H1 (cell line): ENCODE data around the gene BCAS3. TPM values are rescaled to one million over a fixed set of nuclear protein-coding genes. Genes with fewer than 3 reads are reported as not detected.

Experiments used
- CTCF ChIA-PET: fragments of 300-600 bp; sonication (Branson Sonifier 250); formaldehyde crosslinking; loops from one replicate; lab custom pipeline; 2021; ENCODE audit not compliant: partially characterized antibody; lab: Charles Lee
- POLR2A ChIA-PET: fragments of 300-600 bp; sonication (Branson Sonifier 250); formaldehyde crosslinking; loops from one replicate; lab custom pipeline; 2021; ENCODE audit warnings: inconsistent platforms; ENCODE audit not compliant: partially characterized antibody; lab: Charles Lee
- DNase-seq, 2 experiments: peaks; one replicate each; pipeline versions ENCODE4 v3.0.0 to v3.0.0-alpha.2; 2010 to 2022; ENCODE audit warnings: low spot score in 2 of 2, low read depth in 1 of 2, mixed read lengths in 1 of 2
- FAIRE-seq: peaks from 2 replicates; lab custom pipeline; 2011; peaks lifted over from hg19 to GRCh38; lab: Jason Lieb, UNC
- H2AFZ ChIP-seq: 2 replicates; pipeline ENCODE4 v1.8.1; 2012; ENCODE audit warnings: low read length, inconsistent platforms
- H2AK5ac ChIP-seq: 2 replicates; pipeline ENCODE4 v1.6.1; 2013; ENCODE audit warnings: low read depth, low read length
- H2BK120ac ChIP-seq: replicated peaks from 2 replicates; pipeline ENCODE3; 2013; ENCODE audit warnings: low read depth, low read length, inconsistent platforms
- H2BK12ac ChIP-seq: 2 replicates; pipeline ENCODE4 v1.6.1; 2013; ENCODE audit warnings: low read depth, low read length
- H2BK15ac ChIP-seq: 2 replicates; pipeline ENCODE4 v1.6.1; 2013; ENCODE audit warnings: low read length
- H2BK20ac ChIP-seq: 2 replicates; pipeline ENCODE4 v1.6.1; 2013; ENCODE audit warnings: low read length
- H2BK5ac ChIP-seq: 2 replicates; pipeline ENCODE4 v1.6.1; 2013; ENCODE audit warnings: low read depth, low read length
- H3K14ac ChIP-seq: 2 replicates; pipeline ENCODE4 v1.6.1; 2013; ENCODE audit warnings: inconsistent platforms; ENCODE audit not compliant: insufficient read length
- H3K18ac ChIP-seq: 2 replicates; pipeline ENCODE4 v1.6.1; 2013; ENCODE audit warnings: low read length; ENCODE audit errors: extremely low read depth
- H3K23ac ChIP-seq: 2 replicates; pipeline ENCODE4 v1.6.1; 2013; ENCODE audit warnings: inconsistent platforms; ENCODE audit not compliant: insufficient read length
- H3K23me2 ChIP-seq: 2 replicates; pipeline ENCODE4 v1.6.1; 2013; ENCODE audit warnings: low read depth, low read length
- H3K27ac ChIP-seq: 2 replicates; pipeline ENCODE4 v1.6.1; 2011; ENCODE audit warnings: low read depth, low read length, inconsistent platforms
- H3K27me3 ChIP-seq, 4 experiments: replicated peaks in 1 of 4; 1 replicate in 1 of 4; 2 replicates in 3 of 4; pipeline versions ENCODE4 v1.6.1 to v1.8.1; 2011 to 2013; ENCODE audit warnings: low read length in 3 of 4, mild to moderate bottlenecking in 3 of 4, inconsistent platforms in 2 of 4, mixed read lengths in 2 of 4, moderate library complexity in 1 of 4; ENCODE audit not compliant: control insufficient read depth in 3 of 4, insufficient read depth in 3 of 4; ENCODE audit errors: extremely low read depth in 1 of 4
- H3K36me3 ChIP-seq, 4 experiments: 2 replicates each; pipeline versions ENCODE4 v1.6.1 to v1.8.1; 2011 to 2013; ENCODE audit warnings: mild to moderate bottlenecking in 4 of 4, low read length in 3 of 4, moderate library complexity in 2 of 4, control low read depth in 1 of 4, inconsistent platforms in 1 of 4; ENCODE audit not compliant: insufficient read depth in 4 of 4, control insufficient read depth in 2 of 4
- H3K4ac ChIP-seq: replicated peaks from 2 replicates; pipeline ENCODE3; 2013; ENCODE audit warnings: low read length, low read depth, mixed read lengths, inconsistent platforms; ENCODE audit not compliant: insufficient read length
- H3K4me1 ChIP-seq, 4 experiments: replicated peaks in 1 of 4; 1 replicate in 1 of 4; 2 replicates in 3 of 4; pipeline versions ENCODE4 v1.6.1 to v1.8.1; 2011 to 2013; ENCODE audit warnings: low read length in 3 of 4, inconsistent platforms in 2 of 4, mixed read lengths in 1 of 4; ENCODE audit not compliant: insufficient read depth in 4 of 4, control insufficient read depth in 3 of 4
- H3K4me2 ChIP-seq, 2 experiments: 2 replicates each; pipeline versions ENCODE4 v1.6.1 to v1.8.1; 2011 to 2013; ENCODE audit warnings: low read depth in 2 of 2, low read length in 2 of 2, control low read depth in 1 of 2, inconsistent platforms in 1 of 2, mild to moderate bottlenecking in 1 of 2; ENCODE audit not compliant: insufficient read depth in 1 of 2
- H3K4me3 ChIP-seq, 4 experiments: fragments of 200-600, 300-600 bp in 1 of 4; sonication (generic), shearing (Covaris generic), sonication (Bioruptor Twin) in 1 of 4; 2 replicates each; pipeline versions ENCODE4 v1.5.1 to v1.8.1; 2011 to 2016; ENCODE audit warnings: low read length in 4 of 4, low read depth in 3 of 4, control low read depth in 2 of 4, inconsistent platforms in 2 of 4, mild to moderate bottlenecking in 2 of 4, mixed read lengths in 1 of 4, moderate library complexity in 1 of 4; ENCODE audit not compliant: insufficient read depth in 2 of 4; ENCODE audit errors: extremely low read depth in 1 of 4
- H3K56ac ChIP-seq: replicated peaks from 2 replicates; pipeline ENCODE3; 2013; ENCODE audit warnings: low read depth, mild to moderate bottlenecking, mixed read lengths, low read length, inconsistent platforms; ENCODE audit not compliant: insufficient read length
- H3K79me1 ChIP-seq: 2 replicates; pipeline ENCODE4 v1.6.1; 2013; ENCODE audit warnings: low read depth, low read length, control low read depth
- H3K79me2 ChIP-seq, 2 experiments: 2 replicates each; pipeline versions ENCODE4 v1.6.1 to v1.8.1; 2012 to 2013; ENCODE audit warnings: low read length in 2 of 2, mild to moderate bottlenecking in 2 of 2, inconsistent platforms in 1 of 2; ENCODE audit not compliant: insufficient read depth in 2 of 2, control insufficient read depth in 1 of 2
- H3K9ac ChIP-seq, 4 experiments: replicated peaks in 1 of 4; 1 replicate in 1 of 4; 2 replicates in 3 of 4; pipeline versions ENCODE4 v1.6.1 to v1.8.1; 2011 to 2013; ENCODE audit warnings: low read depth in 3 of 4, low read length in 3 of 4, control low read depth in 2 of 4, mild to moderate bottlenecking in 2 of 4, moderate library complexity in 2 of 4, inconsistent platforms in 1 of 4; ENCODE audit errors: extremely low read depth in 1 of 4
- H3K9me3 ChIP-seq, 2 experiments: 2 replicates each; pipeline versions ENCODE4 v1.6.1 to v1.8.1; 2012 to 2013; ENCODE audit warnings: mild to moderate bottlenecking in 2 of 2, moderate library complexity in 2 of 2, control low read depth in 1 of 2, inconsistent platforms in 1 of 2, low read depth in 1 of 2, low read length in 1 of 2, mixed read lengths in 1 of 2; ENCODE audit not compliant: insufficient read depth in 2 of 2
- H4K20me1 ChIP-seq, 2 experiments: replicated peaks in 1 of 2; 2 replicates each; pipeline versions ENCODE3 to v1.8.1; 2011 to 2013; ENCODE audit warnings: inconsistent platforms in 2 of 2, low read length in 2 of 2, mild to moderate bottlenecking in 1 of 2; ENCODE audit not compliant: insufficient read depth in 2 of 2, control insufficient read depth in 1 of 2
- H4K5ac ChIP-seq: 2 replicates; pipeline ENCODE4 v1.6.1; 2013; ENCODE audit warnings: low read length, low read depth, mixed read lengths, inconsistent platforms; ENCODE audit not compliant: insufficient read length
- H4K8ac ChIP-seq: 2 replicates; pipeline ENCODE4 v1.8.0; 2013; ENCODE audit warnings: mild to moderate bottlenecking, moderate library complexity, low read length, inconsistent platforms; ENCODE audit not compliant: insufficient read depth; ENCODE audit errors: extremely low read depth
- H4K91ac ChIP-seq: replicated peaks from 2 replicates; pipeline ENCODE3; 2013; ENCODE audit warnings: low read length, mixed read lengths, inconsistent platforms; ENCODE audit not compliant: insufficient read length
- ATF2 ChIP-seq: IDR thresholded peaks from 2 replicates; pipeline ENCODE4 v1.6.1; 2012; ENCODE audit warnings: low read length, inconsistent platforms
- CBX8 ChIP-seq: fragments of 300-800, 300-1000 bp; sonication (generic); IDR thresholded peaks from 2 replicates; pipeline ENCODE4 v1.7.1; 2016; ENCODE audit warnings: low read depth, low read length, borderline replicate concordance
- E2F6 ChIP-seq: IDR thresholded peaks from 2 replicates; pipeline ENCODE4 v1.6.1; 2012; ENCODE audit warnings: inconsistent platforms
- FOSL1 ChIP-seq: IDR thresholded peaks from 2 replicates; pipeline ENCODE4 v1.6.1; 2011; ENCODE audit warnings: mild to moderate bottlenecking, low read depth, low read length, moderate library complexity; ENCODE audit not compliant: insufficient read depth
- MAFK ChIP-seq: IDR thresholded peaks from 2 replicates; pipeline ENCODE4 v1.6.1; 2012; ENCODE audit warnings: low read depth, mild to moderate bottlenecking, improper control_type of control experiment, low read length
- SAP30 ChIP-seq: fragments of 300-600 bp; sonication (generic); IDR thresholded peaks from 2 replicates; pipeline ENCODE4 v1.7.1; 2012; ENCODE audit warnings: low read length, moderate library complexity, mild to moderate bottlenecking, inconsistent platforms; ENCODE audit not compliant: insufficient read depth, insufficient replicate concordance
- SIN3A ChIP-seq, 2 experiments: IDR thresholded peaks in 1 of 2; conservative IDR thresholded peaks in 1 of 2; 2 replicates each; pipeline ENCODE4 v1.6.1; 2011 to 2012; ENCODE audit warnings: low read length in 2 of 2, improper control_type of control experiment in 1 of 2, low read depth in 1 of 2, mild to moderate bottlenecking in 1 of 2
- SIRT6 ChIP-seq: IDR thresholded peaks from one replicate; pipeline ENCODE4 v1.7.1; 2012; ENCODE audit warnings: low read length, inconsistent platforms
- SRF ChIP-seq: IDR thresholded peaks from 2 replicates; pipeline ENCODE4 v1.6.1; 2011; ENCODE audit warnings: mild to moderate bottlenecking, low read depth, low read length, moderate library complexity
- USF2 ChIP-seq: IDR thresholded peaks from 2 replicates; pipeline ENCODE4 v1.6.1; 2011; ENCODE audit warnings: low read length, improper control_type of control experiment
- WGBS, 2 experiments: shearing (Covaris generic) in 1 of 2; methylation state at CpG; one replicate each; pipeline versions ENCODE4 v1.1.6 to v1.1.7; 2013 to 2015; ENCODE audit warnings: low lambda C conversion rate in 2 of 2, mixed read lengths in 2 of 2, inconsistent platforms in 1 of 2, low coverage in 1 of 2, missing lambda C conversion rate in 1 of 2; ENCODE audit not compliant: insufficient replicate concordance in 2 of 2, insufficient coverage in 1 of 2, insufficient read length in 1 of 2; ENCODE audit errors: extremely low coverage in 1 of 2, missing lambda C conversion rate in 1 of 2; 5-methylcytosine and 5-hydroxymethylcytosine counted together
- polyA plus RNA-seq, 7 experiments: library from polyadenylated mRNA; depleted of rRNA in 3 of 7; stranded (reverse) in 5 of 7; unstranded in 2 of 7; fragments of >200 nt in 5 of 7; fragments of 200-250 nt in 2 of 7; gene quantifications; 1 replicate in 5 of 7; 2 replicates in 1 of 7; 4 replicates in 1 of 7; pipeline versions ENCODE4 v1.2.1 to v1.2.3, GENCODE V29; 2011 to 2013; ENCODE audit warnings: missing spikeins in 2 of 7, mixed read lengths in 2 of 7
- total RNA-seq: library from RNA; stranded (reverse); fragmentation: NEBNext Ultra II Directional; extraction: Animal tissue kit (Norgen Biotek cat#: 25700); gene quantifications from 2 replicates; pipeline ENCODE4 v1.2.1, GENCODE V29; 2021

BCAS3 gene
- total and polyA plus RNA-seq, 2 of the 8 experiments (the other 6 are each of a cell fraction or from before 2014, with no cell fraction given): 9.9 to 13.3 TPM

- H3K14ac ChIP-seq: no peak overlapping the region
- no peak overlapping the region for H2BK20ac ChIP-seq
- no peak overlapping the region for H3K56ac ChIP-seq
- H3K27me3 ChIP-seq: no peaks in the 10 kb centered on the region
- H4K8ac ChIP-seq: no peak overlapping the region
- ChIA-PET CTCF (interaction anchor here (1.2 kb wide), 1 partner anchor 9 kb away, joined by 3 read pairs; no protein-coding TSS in a partner anchor), POLR2A (no interaction called here)
- no peaks in the 10 kb centered on the region; the same call in 1 of the 2 replicates for H3K23me2 ChIP-seq
- no peak for FAIRE-seq
- 0 out of 7 replicates have a peak, but pooled peaks cover 0 to 2% (median 0%) of the 10 kb centered on the region in 4 experiments for H3K4me1 ChIP-seq
- no peak overlapping the region for H4K5ac ChIP-seq
- H3K9me3 ChIP-seq: no peaks in the 10 kb centered on the region
- H4K20me1 ChIP-seq: no peaks in the 10 kb centered on the region
- no peaks in the 10 kb centered on the region for H3K79me2 ChIP-seq
- no peak for DNase-seq
- 89% methylated on average over 4 of the region's 6 CpGs; no CpG with 5 or more reads in 1 of the 2 experiments for WGBS, 2 experiments
- H3K23ac ChIP-seq: no peak overlapping the region
- H3K4me3 ChIP-seq: no peak overlapping the region
- no peak overlapping the region for H2BK12ac ChIP-seq
- H2BK120ac ChIP-seq: no peak overlapping the region
- no peaks in the 10 kb centered on the region for H3K36me3 ChIP-seq
- H3K4me2 ChIP-seq: no peak overlapping the region
- no peak overlapping the region for H2AK5ac ChIP-seq
- H2BK15ac ChIP-seq: no peak overlapping the region
- H3K18ac ChIP-seq: no peak overlapping the region
- H3K27ac ChIP-seq: no peak overlapping the region
- H4K91ac ChIP-seq: no peak overlapping the region
- H3K79me1 ChIP-seq: no peaks in the 10 kb centered on the region
- no peak overlapping the region for H2BK5ac ChIP-seq
- no peak overlapping the region for H3K9ac ChIP-seq
- H3K4ac ChIP-seq: no peak overlapping the region
- no peak overlapping the region for H2AFZ ChIP-seq
- TF ChIP-seq SIN3A (conservative IDR thresholded peaks at IDR 0.05 in 1 of 2, IDR thresholded peaks at IDR 0.05 in 1 of 2; ENCODE audit: low read depth in 1 of 2, low read length in 2 of 2): no peak
- TF ChIP-seq MAFK: no peak
- no peak for TF ChIP-seq CBX8
- no peak for TF ChIP-seq SAP30
- no peak for TF ChIP-seq SIRT6
- TF ChIP-seq FOSL1: no peak
- no peak for TF ChIP-seq USF2
- TF ChIP-seq ATF2: no peak
- TF ChIP-seq E2F6: no peak
- TF ChIP-seq SRF: no peak
Observed at GRCh38 chr17:61343576-61343975, 665.9 kb downstream of the BCAS3 start.
